ENCODE results near the gene RPP30. TPM values are rescaled to one million over a fixed set of nuclear protein-coding genes. Genes with fewer than 3 reads are reported as not detected.

The RPP30 gene
- total and polyA plus RNA-seq, 9 of the 15 experiments (the other 6 are each of a cell fraction or from before 2014, with no cell fraction given): 37.3 to 170 (median 69.1) TPM

GRCh38 chr10:90927293-90927692 is 55.5 kb downstream of the RPP30 start:
- in situ Hi-C loops (cut with MboI) (no loop called here), intact Hi-C loops (cut with micrococcal nuclease) (no loop called here)
- Histone ChIP-seq H2AFZ (ENCODE audit: low read depth, low read length) (no peak overlapping the region), H3K4me1 (replicated peaks in 1 of 2; ENCODE audit: control insufficient read depth in 2 of 2, insufficient read depth in 2 of 2, low read length in 2 of 2) (no peaks in the 10 kb centered on the region; a peak in 1 of 5 replicates), H4K20me1 (replicated peaks; ENCODE audit: control insufficient read depth, insufficient read depth, low read length) (no peaks in the 10 kb centered on the region), H3K9me3 (replicated peaks; ENCODE audit: control insufficient read depth, insufficient read depth, low read depth, low read length) (no peaks in the 10 kb centered on the region), H3K9me1 (ENCODE audit: control insufficient read depth, insufficient read depth, low read length) (no peaks in the 10 kb centered on the region), H3K27ac (ENCODE audit: extremely low read depth, low read depth, low read length) (no peak overlapping the region), H3K9ac (ENCODE audit: insufficient read depth in 1 of 2, low read depth in 2 of 2, low read length in 2 of 2) (no peak overlapping the region), H3K4me3 (no peak overlapping the region), H3K36me3 (ENCODE audit: control insufficient read depth, insufficient read depth, low read length) (no peaks in the 10 kb centered on the region), H3K4me2 (ENCODE audit: insufficient read depth, low read length) (no peak overlapping the region), H3K79me2 (ENCODE audit: control insufficient read depth, insufficient read depth, low read length) (no peaks in the 10 kb centered on the region), H3K27me3 (ENCODE audit: control insufficient read depth in 2 of 2, insufficient read depth in 2 of 2, low read length in 2 of 2) (peaks cover 0 to 5% of the 10 kb centered on the region in 2 experiments; a peak in 2 of 5 replicates)
- ChIA-PET CTCF (ENCODE audit: low intra/inter-chr PET ratio) (no interaction called here), POLR2A (no interaction called here)
- 0% methylated on average over 2 of the region's 2 CpGs for WGBS (ENCODE audit: insufficient coverage, low coverage, missing lambda C conversion rate)
- DNase-seq (ENCODE audit: extremely low read depth in 1 of 4, low spot score in 3 of 4) (no peak), FAIRE-seq (no peak), ATAC-seq (no peak)
- BruUV-seq (replicated peaks): no TSS peak
- no peak for TF ChIP-seq HMGN3 (IDR thresholded peaks at IDR 0.05; ENCODE audit: borderline replicate concordance, extremely low read depth, insufficient read length, low read depth, low read length)
- no peak for TF ChIP-seq ERF (CRISPR knock-in tag; IDR thresholded peaks at IDR 0.05)
- TF ChIP-seq EWSR1 (IDR thresholded peaks at IDR 0.05; ENCODE audit: borderline replicate concordance, low read depth, partially characterized antibody): no peak
- TF ChIP-seq MAFK (IDR thresholded peaks at IDR 0.05; ENCODE audit: low read length): no peak
- no peak for TF ChIP-seq ZNF507 (tag; conservative IDR thresholded peaks at IDR 0.05)
- TF ChIP-seq KDM1A (IDR thresholded peaks at IDR 0.05): no peak
- TF ChIP-seq ZNF324 (CRISPR knock-in tag; IDR thresholded peaks at IDR 0.05): no peak
- no peak for TF ChIP-seq MIER1 (IDR thresholded peaks at IDR 0.05; ENCODE audit: low read depth)
- no peak for TF ChIP-seq BRF1 (IDR thresholded peaks at IDR 0.05; ENCODE audit: borderline replicate concordance, extremely low read depth, insufficient read length)
- TF ChIP-seq SMARCE1 (IDR thresholded peaks at IDR 0.05): no peak
- no peak for TF ChIP-seq JUNB (CRISPR knock-in tag; conservative IDR thresholded peaks at IDR 0.05)
- no peak for TF ChIP-seq ATF1 (CRISPR knock-in tag; IDR thresholded peaks at IDR 0.05)
- no peak for TF ChIP-seq ATF1 (tag; IDR thresholded peaks at IDR 0.05)
- no peak for TF ChIP-seq GATAD2B (IDR thresholded peaks at IDR 0.05; ENCODE audit: borderline replicate concordance)
- TF ChIP-seq, protein P1, sequence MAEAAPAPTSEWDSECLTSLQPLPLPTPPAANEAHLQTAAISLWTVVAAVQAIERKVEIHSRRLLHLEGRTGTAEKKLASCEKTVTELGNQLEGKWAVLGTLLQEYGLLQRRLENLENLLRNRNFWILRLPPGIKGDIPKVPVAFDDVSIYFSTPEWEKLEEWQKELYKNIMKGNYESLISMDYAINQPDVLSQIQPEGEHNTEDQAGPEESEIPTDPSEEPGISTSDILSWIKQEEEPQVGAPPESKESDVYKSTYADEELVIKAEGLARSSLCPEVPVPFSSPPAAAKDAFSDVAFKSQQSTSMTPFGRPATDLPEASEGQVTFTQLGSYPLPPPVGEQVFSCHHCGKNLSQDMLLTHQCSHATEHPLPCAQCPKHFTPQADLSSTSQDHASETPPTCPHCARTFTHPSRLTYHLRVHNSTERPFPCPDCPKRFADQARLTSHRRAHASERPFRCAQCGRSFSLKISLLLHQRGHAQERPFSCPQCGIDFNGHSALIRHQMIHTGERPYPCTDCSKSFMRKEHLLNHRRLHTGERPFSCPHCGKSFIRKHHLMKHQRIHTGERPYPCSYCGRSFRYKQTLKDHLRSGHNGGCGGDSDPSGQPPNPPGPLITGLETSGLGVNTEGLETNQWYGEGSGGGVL (CRISPR knock-in tag; IDR thresholded peaks at IDR 0.05): no peak
- no peak for TF ChIP-seq NR3C1 (CRISPR knock-in tag; IDR thresholded peaks at IDR 0.05)
- TF ChIP-seq RBM34 (IDR thresholded peaks at IDR 0.05; ENCODE audit: borderline replicate concordance, insufficient read depth, low read length): no peak
- TF ChIP-seq, protein P2, sequence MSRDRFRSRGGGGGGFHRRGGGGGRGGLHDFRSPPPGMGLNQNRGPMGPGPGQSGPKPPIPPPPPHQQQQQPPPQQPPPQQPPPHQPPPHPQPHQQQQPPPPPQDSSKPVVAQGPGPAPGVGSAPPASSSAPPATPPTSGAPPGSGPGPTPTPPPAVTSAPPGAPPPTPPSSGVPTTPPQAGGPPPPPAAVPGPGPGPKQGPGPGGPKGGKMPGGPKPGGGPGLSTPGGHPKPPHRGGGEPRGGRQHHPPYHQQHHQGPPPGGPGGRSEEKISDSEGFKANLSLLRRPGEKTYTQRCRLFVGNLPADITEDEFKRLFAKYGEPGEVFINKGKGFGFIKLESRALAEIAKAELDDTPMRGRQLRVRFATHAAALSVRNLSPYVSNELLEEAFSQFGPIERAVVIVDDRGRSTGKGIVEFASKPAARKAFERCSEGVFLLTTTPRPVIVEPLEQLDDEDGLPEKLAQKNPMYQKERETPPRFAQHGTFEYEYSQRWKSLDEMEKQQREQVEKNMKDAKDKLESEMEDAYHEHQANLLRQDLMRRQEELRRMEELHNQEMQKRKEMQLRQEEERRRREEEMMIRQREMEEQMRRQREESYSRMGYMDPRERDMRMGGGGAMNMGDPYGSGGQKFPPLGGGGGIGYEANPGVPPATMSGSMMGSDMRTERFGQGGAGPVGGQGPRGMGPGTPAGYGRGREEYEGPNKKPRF (IDR thresholded peaks at IDR 0.05; ENCODE audit: low read depth, low read length): no peak

All from K562 (cell line).